Fibroblast of lung (primary cell): ENCODE measurements around the gene PGAM4.

Source experiments
- EZH2 ChIP-seq: IDR thresholded peaks from 2 replicates; pipeline ENCODE4 v1.5.1; 2012; ENCODE audit warnings: low read length, control low read depth, mild to moderate bottlenecking; ENCODE audit errors: missing control alignments
- TF ChIP-seq, protein P1 (sequence below), 2 donors: IDR thresholded peaks in 1 of 2; conservative IDR thresholded peaks in 1 of 2; 1 replicate in 1 of 2; 2 replicates in 1 of 2; pipeline ENCODE4 v1.5.1; 2011 to 2012; ENCODE audit warnings: low read length in 2 of 2, control low read depth in 1 of 2, inconsistent platforms in 1 of 2, low read depth in 1 of 2, mild to moderate bottlenecking in 1 of 2

DNA sequence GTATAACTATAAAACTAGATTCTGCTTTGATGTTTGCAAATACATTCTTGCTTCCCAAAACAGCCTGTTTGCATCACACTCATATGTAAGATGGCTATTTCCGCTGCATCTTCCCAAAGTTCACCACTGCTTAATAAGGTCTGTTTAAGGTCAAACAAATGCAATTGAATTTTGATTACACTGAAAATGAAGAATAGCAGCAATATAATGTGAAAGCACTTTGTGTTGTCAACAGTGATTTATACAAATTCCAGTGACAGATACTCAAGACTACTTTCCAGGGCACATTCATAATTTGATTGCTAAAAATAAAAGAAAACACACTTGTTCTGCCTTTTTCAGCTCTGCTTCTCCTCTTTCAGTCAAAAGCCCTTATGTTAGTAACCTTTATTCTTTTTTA is 8.1 kb upstream of the PGAM4 start:
- no peak for TF ChIP-seq EZH2
- TF ChIP-seq, protein P1, sequence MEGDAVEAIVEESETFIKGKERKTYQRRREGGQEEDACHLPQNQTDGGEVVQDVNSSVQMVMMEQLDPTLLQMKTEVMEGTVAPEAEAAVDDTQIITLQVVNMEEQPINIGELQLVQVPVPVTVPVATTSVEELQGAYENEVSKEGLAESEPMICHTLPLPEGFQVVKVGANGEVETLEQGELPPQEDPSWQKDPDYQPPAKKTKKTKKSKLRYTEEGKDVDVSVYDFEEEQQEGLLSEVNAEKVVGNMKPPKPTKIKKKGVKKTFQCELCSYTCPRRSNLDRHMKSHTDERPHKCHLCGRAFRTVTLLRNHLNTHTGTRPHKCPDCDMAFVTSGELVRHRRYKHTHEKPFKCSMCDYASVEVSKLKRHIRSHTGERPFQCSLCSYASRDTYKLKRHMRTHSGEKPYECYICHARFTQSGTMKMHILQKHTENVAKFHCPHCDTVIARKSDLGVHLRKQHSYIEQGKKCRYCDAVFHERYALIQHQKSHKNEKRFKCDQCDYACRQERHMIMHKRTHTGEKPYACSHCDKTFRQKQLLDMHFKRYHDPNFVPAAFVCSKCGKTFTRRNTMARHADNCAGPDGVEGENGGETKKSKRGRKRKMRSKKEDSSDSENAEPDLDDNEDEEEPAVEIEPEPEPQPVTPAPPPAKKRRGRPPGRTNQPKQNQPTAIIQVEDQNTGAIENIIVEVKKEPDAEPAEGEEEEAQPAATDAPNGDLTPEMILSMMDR (conservative IDR thresholded peaks at IDR 0.05 in 1 of 2, IDR thresholded peaks at IDR 0.05 in 1 of 2; ENCODE audit: low read depth in 1 of 2, low read length in 2 of 2): no peak
